Mesendoderm (in vitro differentiated cells): ENCODE results near the gene FXYD5.

Experiments
- DNase-seq: peaks from one replicate; pipeline ENCODE4 v3.0.0; 2013
- H2AK5ac ChIP-seq: 2 replicates; pipeline ENCODE4 v1.6.1; 2013; ENCODE audit warnings: low read length, inconsistent platforms
- H2BK120ac ChIP-seq: 2 replicates; pipeline ENCODE4 v1.6.1; 2013; ENCODE audit warnings: low read depth, mild to moderate bottlenecking, low read length, moderate library complexity, mixed read lengths
- H2BK15ac ChIP-seq: replicated peaks from 2 replicates; pipeline ENCODE4 v1.6.1; 2013; ENCODE audit warnings: low read depth, mild to moderate bottlenecking, moderate library complexity
- H2BK5ac ChIP-seq: 2 replicates; pipeline ENCODE4 v1.6.1; 2013; ENCODE audit warnings: low read length, inconsistent platforms
- H3K18ac ChIP-seq: 2 replicates; pipeline ENCODE4 v1.6.1; 2013; ENCODE audit warnings: mild to moderate bottlenecking, low read length, mixed read lengths
- H3K23ac ChIP-seq: one replicate; pipeline ENCODE4 v1.6.1; 2013; ENCODE audit warnings: low read length
- H3K27ac ChIP-seq: 2 replicates; pipeline ENCODE4 v1.5.1; 2013; ENCODE audit warnings: low read depth, mild to moderate bottlenecking, inconsistent platforms, low read length, moderate library complexity
- H3K27me3 ChIP-seq: 2 replicates; pipeline ENCODE4 v1.6.1; 2013; ENCODE audit warnings: low read length, control low read depth, mild to moderate bottlenecking, inconsistent platforms; ENCODE audit not compliant: insufficient read depth, poor library complexity
- H3K36me3 ChIP-seq: 2 replicates; pipeline ENCODE4 v1.6.1; 2013; ENCODE audit warnings: low read length, inconsistent platforms; ENCODE audit not compliant: control insufficient read depth, insufficient read depth
- H3K4ac ChIP-seq: one replicate; pipeline ENCODE4 v1.6.1; 2013; ENCODE audit warnings: low read depth, mild to moderate bottlenecking, low read length, moderate library complexity
- H3K4me1 ChIP-seq: 2 replicates; pipeline ENCODE4 v1.6.1; 2013; ENCODE audit warnings: low read depth, low read length, inconsistent platforms; ENCODE audit not compliant: control insufficient read depth
- H3K4me2 ChIP-seq: 2 replicates; pipeline ENCODE4 v1.6.1; 2013; ENCODE audit warnings: low read length
- H3K4me3 ChIP-seq: 2 replicates; pipeline ENCODE4 v1.5.1; 2013; ENCODE audit warnings: mild to moderate bottlenecking, low read length
- H3K56ac ChIP-seq: one replicate; pipeline ENCODE4 v1.6.1; 2013; ENCODE audit warnings: low read length
- H3K79me1 ChIP-seq: 2 replicates; pipeline ENCODE4 v1.6.1; 2013; ENCODE audit warnings: low read length, inconsistent platforms
- H3K79me2 ChIP-seq: 2 replicates; pipeline ENCODE4 v1.6.1; 2013; ENCODE audit warnings: mild to moderate bottlenecking, low read length; ENCODE audit not compliant: control insufficient read depth, insufficient read depth
- H3K9ac ChIP-seq: 2 replicates; pipeline ENCODE4 v1.6.1; 2013; ENCODE audit warnings: low read length, inconsistent platforms
- H4K5ac ChIP-seq: one replicate; pipeline ENCODE4 v1.6.1; 2013; ENCODE audit warnings: low read length
- H4K8ac ChIP-seq: one replicate; pipeline ENCODE4 v1.6.1; 2013; ENCODE audit warnings: low read depth, mild to moderate bottlenecking, control low read depth, low read length, moderate library complexity
- WGBS: extraction: QIAGEN DNeasy Blood & Tissue Kit; methylation state at CpG from one replicate; pipeline ENCODE4 v1.1.7; 2013; ENCODE audit warnings: low lambda C conversion rate, missing lambda C conversion rate; ENCODE audit not compliant: insufficient coverage; ENCODE audit errors: extremely low coverage; 5-methylcytosine and 5-hydroxymethylcytosine counted together

Gene FXYD5

GRCh38 chr19:35178701-35179100 lies 24.2 kb downstream of the FXYD5 start:
- no peak overlapping the region for H3K56ac ChIP-seq
- no peak overlapping the region for H3K4me3 ChIP-seq
- H3K27ac ChIP-seq: no peak overlapping the region
- H3K79me2 ChIP-seq: no peaks in the 10 kb centered on the region
- H3K18ac ChIP-seq: no peak overlapping the region
- no peak overlapping the region for H2BK5ac ChIP-seq
- no peak for DNase-seq
- H3K79me1 ChIP-seq: no peaks in the 10 kb centered on the region
- H3K4me1 ChIP-seq: no peaks in the 10 kb centered on the region
- WGBS: no CpG with 5 or more reads among the region's 2 CpGs
- no peak overlapping the region for H4K8ac ChIP-seq
- H2BK120ac ChIP-seq: no peak overlapping the region
- H3K27me3 ChIP-seq: no peaks in the 10 kb centered on the region
- H3K36me3 ChIP-seq: no peaks in the 10 kb centered on the region
- H3K4me2 ChIP-seq: no peak overlapping the region
- no peak overlapping the region for H3K23ac ChIP-seq
- H3K4ac ChIP-seq: no peak overlapping the region
- no peak overlapping the region for H2BK15ac ChIP-seq
- H3K9ac ChIP-seq: no peak overlapping the region
- H4K5ac ChIP-seq: no peak overlapping the region
- H2AK5ac ChIP-seq: no peak overlapping the region

- H2BK120ac ChIP-seq: no peak overlapping the region
- no peak overlapping the region for H2BK15ac ChIP-seq
- H3K23ac ChIP-seq: no peak overlapping the region
- no peak overlapping the region for H3K4ac ChIP-seq
- no peak overlapping the region for H3K4me3 ChIP-seq
- no peaks in the 10 kb centered on the region for H3K79me1 ChIP-seq
- H3K27me3 ChIP-seq: no peaks in the 10 kb centered on the region
- H4K8ac ChIP-seq: no peak overlapping the region
- H3K9ac ChIP-seq: no peak overlapping the region
- no peak overlapping the region for H2BK5ac ChIP-seq
- H3K4me2 ChIP-seq: no peak overlapping the region
- H3K4me1 ChIP-seq: no peaks in the 10 kb centered on the region
- no peak overlapping the region for H2AK5ac ChIP-seq
- no peak overlapping the region for H3K18ac ChIP-seq
- H4K5ac ChIP-seq: no peak overlapping the region
- no CpG with 5 or more reads among the region's 3 CpGs for WGBS
- no peak overlapping the region for H3K56ac ChIP-seq
- H3K27ac ChIP-seq: no peak overlapping the region
- DNase-seq: no peak
- no peaks in the 10 kb centered on the region for H3K36me3 ChIP-seq
- H3K79me2 ChIP-seq: no peaks in the 10 kb centered on the region
These were observed 25.3 kb downstream of the FXYD5 start for GRCh38 chr19:35179830-35180229.

- no peak for DNase-seq
- no peak overlapping the region for H3K23ac ChIP-seq
These were observed 26.9 kb downstream of the FXYD5 start for GRCh38 chr19:35181387-35181786.

GRCh38 chr19:35184267-35184666 lies 29.7 kb downstream of the FXYD5 start:
- Histone ChIP-seq H3K79me1 (no peaks in the 10 kb centered on the region), H3K27me3 (no peaks in the 10 kb centered on the region), H3K27ac (no peak overlapping the region), H3K79me2 (no peaks in the 10 kb centered on the region), H4K8ac (no peak overlapping the region), H3K9ac (no peak overlapping the region), H2BK15ac (no peak overlapping the region), H3K56ac (no peak overlapping the region), H3K4me3 (no peak overlapping the region), H3K4me2 (no peak overlapping the region), H2BK120ac (no peak overlapping the region), H3K18ac (no peak overlapping the region), H3K4me1 (no peaks in the 10 kb centered on the region), H2AK5ac (no peak overlapping the region), H3K4ac (no peak overlapping the region), H2BK5ac (no peak overlapping the region), H3K23ac (no peak overlapping the region), H4K5ac (no peak overlapping the region), H3K36me3 (no peaks in the 10 kb centered on the region)
- DNase-seq: no peak
- WGBS: no CpG with 5 or more reads among the region's 1 CpG

More at GRCh38 chr19:35181387-35181786, 26.9 kb downstream of the FXYD5 start:
- H2BK5ac ChIP-seq: no peak overlapping the region
- no peak overlapping the region for H2AK5ac ChIP-seq
- H3K27ac ChIP-seq: no peak overlapping the region
- H3K4me2 ChIP-seq: no peak overlapping the region
- H2BK15ac ChIP-seq: no peak overlapping the region
- H3K9ac ChIP-seq: no peak overlapping the region
- no peaks in the 10 kb centered on the region for H3K79me1 ChIP-seq
- no peak overlapping the region for H3K4me3 ChIP-seq
- H3K56ac ChIP-seq: no peak overlapping the region
- H2BK120ac ChIP-seq: no peak overlapping the region
- no peaks in the 10 kb centered on the region for H3K27me3 ChIP-seq
- H3K4me1 ChIP-seq: no peaks in the 10 kb centered on the region
- H4K8ac ChIP-seq: no peak overlapping the region
- H4K5ac ChIP-seq: no peak overlapping the region
- no CpG with 5 or more reads among the region's 1 CpG for WGBS
- H3K4ac ChIP-seq: no peak overlapping the region
- H3K36me3 ChIP-seq: no peaks in the 10 kb centered on the region
- no peak overlapping the region for H3K18ac ChIP-seq
- H3K79me2 ChIP-seq: no peaks in the 10 kb centered on the region

- Histone ChIP-seq H3K27me3 (no peaks in the 10 kb centered on the region), H3K18ac (no peak overlapping the region), H2BK5ac (no peak overlapping the region), H2BK120ac (no peak overlapping the region), H3K79me2 (no peaks in the 10 kb centered on the region), H2AK5ac (no peak overlapping the region), H3K23ac (no peak overlapping the region), H3K79me1 (no peaks in the 10 kb centered on the region), H3K4ac (no peak overlapping the region), H4K5ac (no peak overlapping the region), H3K56ac (no peak overlapping the region), H3K27ac (no peak overlapping the region), H3K9ac (no peak overlapping the region), H3K4me2 (no peak overlapping the region), H2BK15ac (no peak overlapping the region), H3K4me1 (no peaks in the 10 kb centered on the region), H3K4me3 (no peak overlapping the region), H3K36me3 (no peaks in the 10 kb centered on the region), H4K8ac (no peak overlapping the region)
- WGBS: no CpG with 5 or more reads among the region's 2 CpGs
- DNase-seq: no peak
These were observed 30.3 kb downstream of the FXYD5 start for GRCh38 chr19:35184884-35185283.
